SH-SY5Y (cell line): ENCODE data around the gene DCLK1.

Experiments
- GATA2 ChIP-seq: IDR thresholded peaks from 2 replicates; pipeline ENCODE4 v1.6.1; 2011; ENCODE audit warnings: mild to moderate bottlenecking, low read depth, low read length
- GATA3 ChIP-seq: IDR thresholded peaks from 2 replicates; pipeline ENCODE4 v1.6.1; 2011; ENCODE audit warnings: low read depth, mild to moderate bottlenecking, low read length, moderate library complexity

Gene DCLK1

GRCh38 chr13:36054041-36054440 is 77.1 kb downstream of the DCLK1 start:
- TF ChIP-seq GATA3 (no peak), GATA2 (no peak)

GRCh38 chr13:36051082-36051481 is 80.1 kb downstream of the DCLK1 start:
- TF ChIP-seq GATA3 (no peak), GATA2 (no peak)

- TF ChIP-seq GATA2 (no peak), GATA3 (no peak)
Observed at GRCh38 chr13:36046672-36047071, 84.5 kb downstream of the DCLK1 start.

- TF ChIP-seq GATA2 (no peak), GATA3 (no peak)
Observed at GRCh38 chr13:36038785-36039555, 92.2 kb downstream of the DCLK1 start.

- TF ChIP-seq GATA3 (no peak), GATA2 (no peak)
Observed at GRCh38 chr13:36033035-36033434, 98.1 kb downstream of the DCLK1 start.

GRCh38 chr13:36031490-36031889 is 99.7 kb downstream of the DCLK1 start:
- TF ChIP-seq GATA2 (no peak), GATA3 (no peak)

- no peak for TF ChIP-seq GATA3
- TF ChIP-seq GATA2: no peak
Observed at GRCh38 chr13:36030670-36031331, 100.4 kb downstream of the DCLK1 start.

- TF ChIP-seq GATA2 (no peak), GATA3 (no peak)
Observed at GRCh38 chr13:36029166-36029565, 102.0 kb downstream of the DCLK1 start.

- TF ChIP-seq GATA3: no peak
- TF ChIP-seq GATA2: no peak
Observed at GRCh38 chr13:36028359-36029025, 102.7 kb downstream of the DCLK1 start.

- no peak for TF ChIP-seq GATA3
- no peak for TF ChIP-seq GATA2
Observed at GRCh38 chr13:36026531-36026930, 104.7 kb downstream of the DCLK1 start.

- TF ChIP-seq GATA2 (no peak), GATA3 (no peak)
Observed at GRCh38 chr13:36014763-36015162, 116.4 kb downstream of the DCLK1 start.

- TF ChIP-seq GATA3: no peak
- TF ChIP-seq GATA2: no peak
Observed at GRCh38 chr13:36006894-36007675, 124.1 kb downstream of the DCLK1 start.

GRCh38 chr13:36006347-36006746 is 124.8 kb downstream of the DCLK1 start:
- TF ChIP-seq GATA3 (no peak), GATA2 (no peak)

- no peak for TF ChIP-seq GATA3
- TF ChIP-seq GATA2: no peak
Observed at GRCh38 chr13:36001561-36001960, 129.6 kb downstream of the DCLK1 start.
